Right lung (tissue), 5 donors: Measurements from ENCODE around the gene TASOR2. TPM values are rescaled to one million over a fixed set of nuclear protein-coding genes. Genes with fewer than 3 reads are reported as not detected.

Experiments
- DNase-seq, 2 donors: peaks; one replicate each; pipeline ENCODE4 v3.0.0-alpha.2; 2013
- polyA plus RNA-seq, 5 donors: library from polyadenylated mRNA; unstranded; fragments of 120-200 nt; gene quantifications; one replicate each; pipeline versions ENCODE4 v1.2.1 to v1.2.3, GENCODE V29; 2013; ENCODE audit warnings: inconsistent platforms in 1 of 5, low replicate concordance in 1 of 5; ENCODE audit not compliant: insufficient read length in 5 of 5, insufficient read depth in 1 of 5

Gene TASOR2
- polyA plus RNA-seq, 5 donors = 30.8 to 43.5 (median 39.2) TPM

DNA sequence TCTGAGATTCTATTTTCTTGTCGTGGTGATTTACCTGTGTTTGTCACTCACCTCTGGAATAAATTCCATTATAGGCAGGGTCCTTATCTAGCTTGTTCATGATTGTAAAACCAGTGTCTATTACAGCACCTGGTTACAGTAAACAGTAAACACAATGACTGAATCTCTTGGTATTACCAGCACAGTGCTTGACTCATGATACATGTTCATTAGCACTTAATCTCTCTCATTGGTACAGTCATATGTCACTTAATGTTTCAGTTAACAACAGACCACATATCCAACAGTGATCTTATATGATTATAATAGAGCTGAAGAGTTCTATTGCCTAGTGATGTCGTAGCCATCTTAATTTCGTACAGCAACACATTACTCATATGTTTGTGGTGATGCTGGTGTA, 1.6 kb upstream of the TASOR2 start:
- DNase-seq = no peak

DNA sequence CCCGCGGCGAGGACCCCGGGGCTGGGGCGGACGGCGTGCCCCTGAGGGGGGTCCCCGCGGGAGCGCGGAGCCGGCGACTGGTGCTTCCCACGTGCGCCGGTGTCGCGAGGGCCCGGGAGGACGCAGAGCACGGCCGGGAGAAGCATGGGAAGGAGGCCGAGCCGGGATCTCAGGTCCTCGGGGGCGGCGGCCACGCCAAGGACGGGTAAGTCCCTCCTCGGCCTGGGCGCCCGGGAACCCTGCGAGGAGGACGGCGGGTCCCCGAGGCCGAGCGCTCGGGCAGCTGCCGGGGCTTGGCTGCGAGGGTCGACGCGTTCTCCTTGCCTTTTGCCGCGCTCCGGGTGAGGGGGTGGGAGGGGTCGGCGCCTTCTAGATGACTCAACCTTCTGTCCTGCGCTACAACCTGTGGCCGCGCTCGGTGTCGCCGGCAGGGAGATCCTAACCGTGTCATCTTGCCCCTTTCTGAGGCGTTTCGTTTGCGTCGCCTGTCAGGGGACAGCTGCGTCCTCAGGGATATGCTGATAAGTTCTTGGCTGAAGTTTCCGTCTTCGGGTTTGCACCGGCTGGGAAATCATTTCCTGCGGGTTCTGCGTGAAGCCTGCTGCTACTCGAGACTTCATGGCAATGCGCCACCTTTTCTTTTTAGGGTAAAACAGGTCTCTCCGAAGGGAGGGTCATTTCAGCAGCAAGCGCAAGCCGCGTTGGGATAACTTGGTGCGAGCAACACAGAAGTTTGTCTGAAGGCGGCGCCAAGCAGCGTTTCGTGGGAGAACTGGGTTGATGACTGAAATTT, 529 bp downstream of the TASOR2 start:
- DNase-seq = peak; percentile 45 to 60

DNA sequence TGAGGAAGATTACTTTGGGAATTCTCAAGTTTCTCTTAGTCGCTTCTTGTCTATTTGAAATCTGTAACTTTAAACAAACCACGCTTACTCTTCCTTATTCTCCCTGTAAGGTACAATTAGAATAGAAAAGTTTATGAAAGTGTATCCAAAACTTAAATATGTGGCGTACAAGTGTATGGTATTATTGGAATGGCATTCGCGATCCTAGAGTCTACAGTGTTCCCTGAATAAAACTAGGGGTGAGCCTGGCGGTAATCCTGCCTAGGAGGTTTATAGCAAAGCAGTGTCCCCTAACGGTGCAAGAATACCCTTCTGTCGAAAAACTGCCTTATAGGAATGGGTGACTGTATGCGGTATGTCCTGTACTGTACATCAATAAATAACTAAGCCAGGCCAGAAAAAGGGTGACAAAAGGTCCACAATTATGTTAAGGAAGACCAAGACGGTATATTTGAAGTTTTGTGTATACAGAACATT, 1.2 kb downstream of the TASOR2 start:
- no peak for DNase-seq

DNA sequence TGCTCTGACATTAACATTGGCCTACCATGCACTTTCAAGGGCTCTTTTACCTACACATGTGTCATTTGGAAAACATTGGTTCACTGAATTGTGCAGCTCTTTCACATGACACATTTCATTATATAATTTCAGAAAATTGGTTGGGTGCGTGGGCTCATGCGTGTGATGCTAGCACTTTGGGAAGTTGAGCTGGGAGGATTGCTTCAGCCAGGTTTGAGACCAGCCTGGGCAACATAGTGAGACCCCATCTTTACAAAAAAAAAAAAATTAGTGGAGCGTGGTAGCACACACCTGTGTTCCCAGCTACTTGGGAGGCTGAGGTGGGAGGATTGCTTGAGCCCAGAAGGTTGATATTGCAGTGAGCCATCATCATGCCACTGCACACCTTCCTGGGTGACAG, 3.9 kb downstream of the TASOR2 start:
- DNase-seq = no peak

DNA sequence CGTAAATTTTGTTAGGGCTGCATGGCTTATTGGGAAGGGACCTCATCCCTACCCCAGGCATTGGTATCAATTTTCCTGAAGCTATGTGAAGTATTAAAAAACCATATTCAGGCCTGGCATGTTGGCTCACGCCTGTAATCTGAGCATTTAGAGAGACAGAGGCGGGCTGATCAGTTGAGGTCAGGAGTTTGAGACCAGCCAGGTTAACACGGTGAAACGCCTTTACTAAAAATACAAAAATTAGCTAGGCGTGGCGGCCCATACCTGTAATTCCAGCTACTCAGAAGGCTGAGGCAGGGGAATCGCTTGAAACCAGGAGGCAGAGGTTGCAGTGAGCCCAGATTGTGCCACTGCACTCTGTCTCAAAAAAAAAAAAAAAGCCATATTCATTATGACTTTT, 7.1 kb downstream of the TASOR2 start:
- DNase-seq = no peak

DNA sequence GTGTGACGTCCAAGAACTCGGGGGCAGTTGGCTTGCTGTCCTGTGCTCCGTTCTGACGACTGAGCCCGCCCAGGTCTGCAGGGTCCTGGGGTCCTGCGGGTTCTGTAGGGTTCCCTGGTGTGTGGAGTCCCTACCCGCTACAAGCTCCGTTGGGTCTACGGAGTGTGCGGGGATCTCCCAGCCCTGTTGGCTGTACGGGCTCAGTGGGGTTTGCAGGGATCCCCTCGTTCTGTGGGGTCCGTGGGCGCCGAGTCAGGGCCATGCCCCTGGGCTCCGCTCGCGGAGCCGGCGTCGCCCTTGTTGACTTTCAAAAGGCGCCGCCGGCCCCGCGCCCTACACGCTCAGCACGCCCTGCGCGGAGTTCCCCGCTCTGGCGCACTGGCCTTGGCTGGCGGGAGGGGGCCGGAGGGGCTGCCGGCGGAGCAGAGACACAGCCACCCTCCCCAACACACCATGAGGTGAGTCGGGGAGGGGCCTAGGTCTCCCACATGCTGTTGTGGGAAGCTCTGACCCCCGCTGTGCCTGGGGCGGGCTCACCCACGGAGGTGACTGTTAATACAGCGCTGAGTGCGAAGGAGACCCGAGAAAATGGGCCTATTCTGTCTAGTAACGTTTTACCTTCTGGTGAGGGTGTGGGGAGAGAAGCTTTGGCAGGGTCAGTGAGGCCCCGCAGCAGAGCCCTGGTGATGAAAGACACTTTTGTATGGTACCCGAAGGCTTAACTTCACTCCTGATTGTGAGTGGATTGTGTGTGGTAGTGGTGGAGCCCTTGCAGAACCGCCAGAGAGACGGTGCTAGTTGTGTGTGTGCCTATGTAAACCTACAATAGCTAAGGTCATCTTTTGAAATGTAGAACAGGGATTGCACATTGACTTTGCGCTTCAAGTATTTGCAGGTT, 8.1 kb downstream of the TASOR2 start:
- DNase-seq = peak; percentile 33 to 52

DNA sequence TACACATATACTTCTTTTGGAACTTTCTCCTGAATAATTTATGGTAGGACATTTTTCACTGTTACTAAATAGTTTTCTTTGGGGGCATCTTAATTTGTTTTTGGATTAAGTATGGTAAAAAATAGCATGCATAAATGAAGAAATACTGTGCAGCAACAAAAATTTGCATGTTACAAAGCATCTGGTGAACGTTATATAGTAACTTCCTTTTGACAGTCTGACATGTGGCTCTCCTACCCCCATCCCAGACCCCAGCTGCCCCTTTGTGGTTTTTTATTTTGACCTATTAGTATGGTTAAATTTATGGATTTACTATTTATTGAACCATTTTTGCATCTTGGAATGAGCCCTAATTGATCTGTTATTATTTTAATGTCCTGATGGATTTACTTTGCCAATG, 9.9 kb downstream of the TASOR2 start:
- no peak for DNase-seq

DNA sequence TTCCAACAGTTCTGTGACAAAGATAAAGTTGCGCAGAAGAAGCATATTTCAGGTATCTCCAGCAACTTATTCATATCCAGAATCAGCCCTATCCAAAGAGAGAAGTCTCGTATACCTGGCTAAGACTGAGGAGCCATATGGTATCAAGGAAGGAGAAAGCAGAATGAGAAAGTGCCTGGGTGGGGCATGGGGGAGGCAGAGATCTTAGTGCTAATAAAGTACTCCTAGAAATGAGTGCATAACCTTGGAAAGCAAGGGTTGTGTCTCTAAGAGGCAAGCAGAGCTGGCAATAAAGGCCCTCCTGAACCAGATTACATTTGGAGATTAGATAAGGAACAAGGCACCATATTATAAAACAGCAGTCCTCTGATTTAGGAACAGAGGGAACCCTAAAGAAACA, 12.7 kb downstream of the TASOR2 start:
- no peak for DNase-seq

DNA sequence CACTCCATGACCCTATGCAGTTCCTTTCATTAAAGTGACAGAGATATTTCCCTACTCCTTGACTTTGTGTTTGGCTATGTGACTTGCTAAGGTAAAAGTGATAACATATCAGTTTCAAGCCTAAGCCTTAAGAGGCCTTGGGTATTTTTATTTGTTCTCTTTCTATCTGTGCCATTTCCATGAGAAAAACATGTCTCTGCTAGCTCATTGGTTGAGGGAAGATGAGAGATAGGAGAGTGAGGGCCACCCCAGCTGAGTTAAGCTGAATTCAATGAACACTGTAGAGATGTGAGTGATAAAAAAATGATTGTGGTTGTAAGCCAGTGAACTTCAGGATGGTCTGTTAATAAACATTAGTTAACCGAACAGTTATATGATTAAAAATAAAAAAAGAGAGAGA, 13.4 kb downstream of the TASOR2 start:
- no peak for DNase-seq

DNA sequence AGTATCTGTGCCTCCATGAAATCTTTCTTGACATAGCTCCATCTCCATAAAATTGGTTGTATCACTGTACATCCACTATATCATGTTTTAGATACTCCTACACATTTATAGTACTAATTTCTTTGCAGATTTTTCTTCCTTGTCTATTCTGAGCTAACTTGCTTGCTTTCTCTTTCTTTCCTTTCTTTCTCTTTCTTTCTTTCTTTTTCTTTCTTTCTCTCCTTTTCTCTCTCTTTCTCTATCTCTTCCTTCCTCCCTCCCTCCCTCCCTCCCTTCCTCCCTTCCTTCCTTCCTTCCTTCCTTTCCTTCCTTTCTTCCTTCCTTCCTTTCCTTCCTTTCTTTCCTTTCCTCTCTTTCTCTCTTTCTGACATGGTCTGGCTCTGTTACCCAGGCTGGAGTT, 23.7 kb downstream of the TASOR2 start:
- DNase-seq = no peak

DNA sequence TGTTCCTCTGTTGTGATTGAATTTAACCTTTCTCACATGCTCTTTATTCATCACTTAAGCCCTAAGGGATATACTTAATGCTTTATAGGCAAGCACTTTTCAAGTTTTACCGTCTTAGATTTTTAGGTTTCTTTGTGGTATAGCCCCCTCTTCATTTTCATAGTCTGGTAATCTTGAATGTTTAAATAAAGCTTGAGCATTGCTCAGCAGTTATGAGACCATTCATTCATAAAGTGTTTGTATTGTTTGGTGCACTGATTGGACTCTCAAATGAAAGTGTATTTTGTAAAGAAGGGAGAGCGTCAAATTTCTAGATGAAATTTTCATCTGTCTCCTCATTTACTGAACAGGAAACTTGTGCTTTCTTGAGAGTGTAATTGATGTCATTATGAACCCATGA, 25.2 kb downstream of the TASOR2 start:
- no peak for DNase-seq

DNA sequence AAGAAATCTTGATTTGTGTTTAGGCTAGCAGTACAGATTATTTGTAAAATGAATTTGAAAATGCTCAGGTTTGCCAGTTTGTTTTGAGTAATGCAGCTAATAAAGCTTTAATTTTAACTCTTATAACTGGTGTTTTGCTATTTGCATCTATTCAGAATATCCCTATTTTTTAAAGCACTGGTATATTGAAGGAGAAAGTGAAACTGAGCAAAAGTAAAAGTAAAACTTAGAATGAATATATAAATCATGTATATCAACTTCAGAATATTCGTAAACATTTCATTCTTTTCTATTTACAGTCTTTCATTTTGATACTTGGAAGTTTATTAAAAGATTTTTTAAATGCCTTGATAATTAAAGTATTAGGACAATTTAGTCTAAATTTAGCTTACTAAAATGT, 26.2 kb downstream of the TASOR2 start:
- DNase-seq = no peak

DNA sequence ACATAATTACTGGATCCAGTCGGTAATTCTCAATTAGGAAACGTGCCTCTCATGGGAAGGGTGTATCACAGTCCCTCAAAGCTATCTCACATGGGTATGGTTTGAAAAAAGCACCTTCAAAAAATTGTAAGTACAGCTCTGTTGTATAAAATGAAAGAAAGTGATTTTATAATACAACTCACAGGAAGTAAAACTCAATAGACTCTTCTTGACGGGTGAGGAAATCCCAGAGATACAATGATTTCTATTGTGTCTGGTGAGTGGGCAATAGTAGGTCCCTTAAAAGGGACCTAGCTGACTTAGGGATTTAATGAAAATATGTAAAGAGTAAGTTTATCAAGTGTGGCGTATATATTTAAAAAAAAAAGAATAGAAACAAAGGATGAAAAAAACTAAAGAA, 27.0 kb downstream of the TASOR2 start:
- no peak for DNase-seq

DNA sequence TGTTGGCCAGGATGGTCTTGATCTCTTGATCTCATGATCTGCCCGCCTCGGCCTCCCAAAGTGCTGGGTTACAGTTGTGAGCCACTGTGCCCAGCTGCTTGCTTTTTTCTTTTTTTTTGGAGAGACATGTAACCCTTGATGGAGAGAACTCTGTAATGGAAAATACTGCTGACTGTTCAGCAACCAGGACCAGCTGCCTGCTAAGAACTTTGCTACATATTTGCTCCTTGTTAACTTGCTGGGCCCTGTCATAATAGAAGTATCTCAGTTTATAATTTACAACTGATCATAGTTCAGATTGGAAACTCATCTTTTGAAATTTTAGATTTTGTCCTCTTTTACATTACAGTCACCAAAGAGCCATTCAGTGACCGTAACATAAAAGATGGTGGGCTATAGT, 34.9 kb downstream of the TASOR2 start:
- peak in 1 of 2 donors; percentile 35 for DNase-seq

DNA sequence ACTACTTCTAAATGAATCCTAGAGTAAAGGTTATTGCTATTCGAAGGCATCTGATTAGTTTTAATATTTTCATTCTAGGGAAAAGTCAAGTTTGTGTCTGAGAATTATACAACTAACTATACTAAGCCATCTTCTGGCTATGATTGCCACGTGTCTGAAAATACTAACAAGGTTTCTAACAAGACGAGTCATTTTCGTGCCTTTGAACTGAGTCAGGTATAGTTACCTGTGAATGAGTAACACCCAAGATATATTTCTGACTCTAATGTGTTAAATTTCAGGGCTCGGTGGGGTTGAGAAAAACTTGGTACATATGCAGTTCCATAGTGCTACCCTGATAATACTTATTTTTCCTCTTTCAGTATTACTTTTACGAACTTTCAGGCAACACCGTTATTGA, 35.5 kb downstream of the TASOR2 start:
- DNase-seq = no peak

DNA sequence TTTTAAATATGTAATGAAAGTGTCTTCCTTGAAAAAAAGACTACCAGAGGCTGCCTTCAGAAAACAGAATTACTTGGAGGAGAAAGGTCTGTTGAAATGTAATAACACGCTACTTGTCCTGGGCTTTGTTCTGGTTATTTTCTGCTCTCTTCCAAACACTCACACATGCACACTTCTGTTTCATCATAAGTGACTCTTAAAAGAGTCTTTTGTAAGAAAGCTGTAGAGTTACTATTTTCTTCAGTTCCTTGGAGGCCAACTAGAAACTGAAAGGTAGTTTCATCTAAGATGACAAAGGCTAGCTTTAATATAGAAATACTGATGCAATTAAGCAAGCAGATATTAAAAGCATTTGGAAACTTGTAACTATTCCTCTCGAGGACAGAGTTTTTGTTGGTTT, 39.1 kb downstream of the TASOR2 start:
- no peak for DNase-seq

DNA sequence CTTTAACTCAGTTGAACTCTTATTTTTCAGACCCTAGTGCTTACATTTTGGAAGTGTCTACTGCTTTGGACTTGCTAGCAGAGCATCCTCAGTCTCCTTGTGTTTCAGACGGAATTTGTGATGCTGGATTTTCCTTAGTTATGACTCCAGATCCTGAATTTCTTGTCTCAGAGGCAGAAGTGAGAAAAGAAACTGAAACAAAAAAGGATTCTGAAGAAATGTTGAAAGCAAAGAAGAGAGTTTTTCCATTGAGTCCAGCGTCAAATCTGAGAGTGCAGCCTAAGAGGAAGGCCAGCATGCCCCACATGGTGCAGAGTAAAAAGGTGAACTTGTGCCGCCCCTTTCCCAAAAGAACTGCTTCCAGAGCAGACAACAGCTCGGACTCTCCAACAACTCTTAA, 46.1 kb downstream of the TASOR2 start:
- no peak for DNase-seq

DNA sequence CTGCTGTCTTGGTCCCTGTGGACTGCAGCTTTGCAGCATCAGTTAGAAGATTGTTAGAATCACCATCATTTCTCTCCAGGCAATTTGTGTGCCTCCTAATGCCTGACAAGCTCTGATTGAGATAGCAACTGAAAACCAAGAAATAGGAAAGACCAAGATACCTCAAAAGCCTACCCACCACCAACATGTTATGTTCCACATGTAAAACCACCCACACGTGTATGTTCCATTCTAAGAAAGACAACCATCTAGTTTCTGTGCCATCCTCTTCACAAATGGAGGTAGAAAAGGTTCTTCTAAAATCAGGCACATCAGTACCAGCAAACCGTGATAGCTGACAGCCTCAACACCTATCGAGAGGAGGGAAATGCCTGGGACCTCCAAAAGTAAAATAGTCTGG, 46.9 kb downstream of the TASOR2 start:
- DNase-seq = no peak

DNA sequence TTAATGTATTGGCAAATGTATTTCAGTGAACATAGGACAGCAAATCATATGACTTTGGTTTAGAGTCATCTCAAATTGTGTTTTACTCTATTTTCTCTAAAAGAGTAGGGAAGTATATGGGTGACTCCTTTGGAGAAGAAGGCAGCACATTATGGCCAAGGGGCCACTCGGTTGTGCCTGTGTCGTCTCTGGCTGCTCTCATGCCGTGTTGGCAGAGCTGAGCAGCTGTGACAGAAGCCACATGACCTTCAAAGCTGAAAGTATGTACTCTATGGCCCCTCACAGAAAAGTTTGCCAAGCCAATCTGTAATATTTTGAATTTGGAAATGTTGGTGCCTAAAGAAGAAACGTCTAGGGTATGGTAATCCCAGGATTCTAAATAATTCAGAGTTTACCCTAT, 47.5 kb downstream of the TASOR2 start:
- DNase-seq = no peak
